ENCODE data around the gene TCF3.

Gene TCF3

DNA sequence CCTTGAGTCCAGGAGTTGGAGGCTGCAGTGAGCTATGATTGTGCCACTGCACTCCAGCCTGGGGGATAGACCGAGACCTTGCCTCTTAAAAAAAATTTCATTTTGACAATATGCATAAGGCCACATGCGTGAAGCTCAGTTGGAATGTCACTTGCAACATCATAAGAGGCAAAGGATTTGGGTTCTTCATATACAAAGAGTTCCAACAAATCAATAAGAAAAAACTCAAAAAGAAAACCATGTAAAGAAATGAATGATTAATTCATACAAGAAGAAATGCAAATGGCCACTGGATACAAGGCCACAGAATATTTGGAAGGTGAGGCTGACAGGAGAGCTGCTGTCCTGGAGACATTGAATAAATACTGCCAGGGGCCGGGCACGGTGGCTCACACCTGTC lies 9.6 kb upstream of the TCF3 start:
- no peak overlapping the region for H3K27ac ChIP-seq
- H3K4me1 ChIP-seq: peaks cover 0 to 7% (median 0%) of the 10 kb centered on the region in 4 donors
- H3K36me3 ChIP-seq: no peaks in the 10 kb centered on the region
- TF ChIP-seq, protein P1, sequence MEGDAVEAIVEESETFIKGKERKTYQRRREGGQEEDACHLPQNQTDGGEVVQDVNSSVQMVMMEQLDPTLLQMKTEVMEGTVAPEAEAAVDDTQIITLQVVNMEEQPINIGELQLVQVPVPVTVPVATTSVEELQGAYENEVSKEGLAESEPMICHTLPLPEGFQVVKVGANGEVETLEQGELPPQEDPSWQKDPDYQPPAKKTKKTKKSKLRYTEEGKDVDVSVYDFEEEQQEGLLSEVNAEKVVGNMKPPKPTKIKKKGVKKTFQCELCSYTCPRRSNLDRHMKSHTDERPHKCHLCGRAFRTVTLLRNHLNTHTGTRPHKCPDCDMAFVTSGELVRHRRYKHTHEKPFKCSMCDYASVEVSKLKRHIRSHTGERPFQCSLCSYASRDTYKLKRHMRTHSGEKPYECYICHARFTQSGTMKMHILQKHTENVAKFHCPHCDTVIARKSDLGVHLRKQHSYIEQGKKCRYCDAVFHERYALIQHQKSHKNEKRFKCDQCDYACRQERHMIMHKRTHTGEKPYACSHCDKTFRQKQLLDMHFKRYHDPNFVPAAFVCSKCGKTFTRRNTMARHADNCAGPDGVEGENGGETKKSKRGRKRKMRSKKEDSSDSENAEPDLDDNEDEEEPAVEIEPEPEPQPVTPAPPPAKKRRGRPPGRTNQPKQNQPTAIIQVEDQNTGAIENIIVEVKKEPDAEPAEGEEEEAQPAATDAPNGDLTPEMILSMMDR (IDR thresholded peaks at IDR 0.05): no peak
- no peak overlapping the region for H3K4me3 ChIP-seq
- H3K27me3 ChIP-seq: peaks cover 0 to 52% of the 10 kb centered on the region in 2 donors
- DNase-seq: no peak
- intact Hi-C loops (cut with DNase I; ENCODE audit: low total_unique reads): no loop called here
- H3K9me3 ChIP-seq: no peaks in the 10 kb centered on the region

DNA sequence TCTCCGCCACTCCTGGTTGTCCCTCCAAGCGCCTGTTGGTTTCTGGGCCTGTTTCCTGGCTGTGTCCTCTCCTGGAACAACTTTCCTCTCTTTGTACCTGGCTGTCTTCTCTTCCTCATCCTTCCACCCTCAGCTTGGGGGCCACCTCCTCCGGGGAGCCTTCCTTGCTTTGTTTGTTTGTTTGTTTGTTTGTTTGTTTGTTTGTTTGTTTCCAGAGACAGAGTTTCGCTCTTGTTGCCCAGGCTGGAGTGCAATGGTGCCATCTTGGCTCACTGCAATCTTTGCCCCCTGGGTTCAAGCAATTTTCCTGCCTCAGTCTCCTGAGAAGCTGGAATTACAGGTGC lies 6.6 kb upstream of the TCF3 start:
- Histone ChIP-seq H3K27ac (no peak overlapping the region), H3K4me3 (no peak overlapping the region), H3K9me3 (no peaks in the 10 kb centered on the region), H3K4me1 (peaks cover 0 to 7% (median 0%) of the 10 kb centered on the region in 4 donors), H3K27me3 (peaks cover 0 to 40% of the 10 kb centered on the region in 2 donors), H3K36me3 (no peaks in the 10 kb centered on the region)
- TF ChIP-seq, protein P1 (IDR thresholded peaks at IDR 0.05): no peak
- intact Hi-C loops (cut with DNase I; ENCODE audit: low total_unique reads): no loop called here
- no peak for DNase-seq

DNA sequence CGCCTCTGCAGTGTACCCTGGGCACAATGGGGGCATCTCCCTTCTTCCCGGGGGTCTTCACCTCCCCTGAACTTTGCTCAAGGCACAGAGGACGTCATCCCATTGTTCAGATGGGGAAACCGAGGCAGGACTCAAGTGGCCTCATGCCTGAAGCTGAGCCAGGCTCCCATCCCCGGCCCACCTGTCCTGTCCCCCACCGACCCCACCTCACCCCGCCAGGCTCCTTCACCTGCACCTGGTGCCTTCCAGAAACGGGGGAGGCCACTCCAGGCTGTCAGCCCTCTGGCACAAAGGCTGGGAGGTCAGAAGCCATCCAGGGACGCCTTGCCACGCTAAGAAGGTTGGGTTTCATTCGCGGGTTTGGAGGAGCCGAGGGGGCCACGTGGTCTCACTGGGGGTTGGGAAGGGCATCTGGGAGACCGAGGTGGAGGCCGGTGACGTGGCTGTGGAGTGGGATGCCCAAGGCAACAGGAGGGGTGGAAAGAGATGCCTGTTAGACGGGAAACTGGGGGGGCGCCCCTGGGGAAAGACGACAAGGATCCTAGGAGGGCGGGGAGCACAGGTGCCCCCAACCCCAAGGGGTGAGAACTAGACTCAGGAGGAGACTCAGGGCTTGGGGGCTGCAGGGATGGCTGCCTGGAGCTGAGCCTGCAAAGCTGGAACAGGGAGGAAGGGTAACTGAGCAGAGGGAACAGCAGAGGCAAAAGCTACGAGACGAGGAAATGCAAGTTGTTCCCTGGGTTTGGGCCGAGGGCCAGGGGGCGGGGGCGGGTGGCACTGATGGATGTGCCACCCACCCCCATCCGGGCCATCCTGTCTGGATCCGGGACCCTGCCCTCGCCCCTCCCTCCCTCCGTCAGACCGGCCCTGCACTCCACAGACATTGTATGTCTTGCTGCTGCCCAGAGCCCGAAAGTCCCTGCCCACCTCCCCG lies 6.0 kb upstream of the TCF3 start:
- intact Hi-C loops (cut with DNase I; ENCODE audit: low total_unique reads): no loop called here
- TF ChIP-seq, protein P1 (IDR thresholded peaks at IDR 0.05): no peak
- H3K36me3 ChIP-seq: no peaks in the 10 kb centered on the region
- H3K27me3 ChIP-seq: peaks cover 0 to 36% of the 10 kb centered on the region in 2 donors
- DNase-seq: no peak
- H3K4me3 ChIP-seq: no peak overlapping the region
- H3K4me1 ChIP-seq: peaks cover 0 to 7% (median 1%) of the 10 kb centered on the region in 4 donors
- H3K27ac ChIP-seq: no peak overlapping the region
- H3K9me3 ChIP-seq: no peaks in the 10 kb centered on the region

DNA sequence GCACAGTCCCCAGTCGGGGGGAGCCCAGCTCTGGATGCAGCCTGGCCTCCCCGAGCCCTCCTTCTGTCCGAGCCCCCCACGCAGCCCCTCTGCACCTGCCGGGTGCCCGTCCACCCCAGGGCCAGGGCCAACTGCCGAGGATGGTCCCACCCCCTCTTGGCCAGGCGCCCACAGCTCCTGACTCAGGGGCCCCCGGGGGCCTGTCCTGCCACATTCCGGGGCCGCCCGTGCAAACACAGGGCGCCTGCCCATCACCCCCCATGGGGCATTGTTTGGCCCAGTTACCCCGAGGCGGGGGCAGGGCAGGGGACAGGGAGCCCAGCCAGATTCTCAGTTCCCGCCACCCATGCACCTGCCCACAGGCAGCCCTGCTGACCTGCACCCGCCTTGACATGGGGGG lies 5.3 kb upstream of the TCF3 start:
- Histone ChIP-seq H3K4me1 (peaks cover 0 to 7% (median 3%) of the 10 kb centered on the region in 4 donors), H3K27ac (no peak overlapping the region), H3K4me3 (no peak overlapping the region), H3K9me3 (no peaks in the 10 kb centered on the region), H3K27me3 (peaks cover 0 to 36% of the 10 kb centered on the region in 2 donors), H3K36me3 (no peaks in the 10 kb centered on the region)
- intact Hi-C loops (cut with DNase I; ENCODE audit: low total_unique reads): no loop called here
- no peak for DNase-seq
- TF ChIP-seq, protein P1 (IDR thresholded peaks at IDR 0.05): no peak

DNA sequence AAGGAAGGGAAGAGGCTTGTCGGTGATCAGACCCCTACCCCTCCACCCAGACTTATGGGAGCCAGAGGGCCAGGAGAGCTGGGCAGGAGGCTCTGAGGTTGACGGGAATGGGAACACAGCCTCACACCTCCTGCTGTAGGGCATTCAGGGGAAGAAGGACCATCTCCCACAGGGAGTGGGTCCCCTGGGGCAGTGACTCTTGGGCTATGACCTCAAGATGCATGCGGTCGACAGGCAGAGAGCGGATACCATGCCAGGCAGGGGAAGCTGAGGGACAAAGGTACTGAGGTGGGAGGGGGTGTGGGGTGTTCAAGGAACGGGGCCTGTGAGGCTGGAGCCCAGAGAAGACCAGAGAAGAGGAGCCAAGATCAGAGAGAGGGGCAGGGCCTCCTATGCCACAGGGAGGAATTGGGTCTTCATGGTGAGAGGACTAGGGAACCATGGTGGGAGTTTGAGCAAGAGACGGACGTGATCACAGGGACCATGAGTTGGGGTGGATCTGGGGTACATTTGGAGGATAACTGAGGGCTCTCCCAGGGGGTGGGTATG lies 4.6 kb upstream of the TCF3 start:
- no peaks in the 10 kb centered on the region for H3K36me3 ChIP-seq
- no peak overlapping the region for H3K27ac ChIP-seq
- intact Hi-C loops (cut with DNase I; ENCODE audit: low total_unique reads): no loop called here
- peaks cover 0 to 7% (median 3%) of the 10 kb centered on the region in 4 donors for H3K4me1 ChIP-seq
- no peaks in the 10 kb centered on the region for H3K9me3 ChIP-seq
- H3K27me3 ChIP-seq: peaks cover 0 to 32% of the 10 kb centered on the region in 2 donors
- TF ChIP-seq, protein P1 (IDR thresholded peaks at IDR 0.05): no peak
- DNase-seq: no peak
- no peak overlapping the region for H3K4me3 ChIP-seq

All from tibial artery (tissue), 4 donors.